GM23248 (cell line): ENCODE data around the gene ARHGEF10L. TPM values are rescaled to one million over a fixed set of nuclear protein-coding genes. Genes with fewer than 3 reads are reported as not detected.

ENCODE experiments used
- DNase-seq: peaks from one replicate; pipeline ENCODE4 v3.0.0-alpha.2; 2015
- H2AFZ ChIP-seq: fragments of 200-600 bp; sonication (generic); 2 replicates; pipeline ENCODE4 v1.6.1; 2016; ENCODE audit warnings: antibody characterized with exemption
- H3F3A ChIP-seq: fragments of 200-600 bp; sonication (generic); 2 replicates; pipeline ENCODE4 v1.6.1; 2016; ENCODE audit warnings: mild to moderate bottlenecking, antibody characterized with exemption, mixed run types; ENCODE audit not compliant: insufficient read depth
- H3K27ac ChIP-seq: fragments of 200-600 bp; sonication (generic); 2 replicates; pipeline ENCODE4 v1.5.1; 2016; ENCODE audit warnings: mild to moderate bottlenecking
- H3K27me3 ChIP-seq: fragments of 200-600 bp; sonication (generic); replicated peaks from 2 replicates; pipeline ENCODE4 v1.6.1; 2016; ENCODE audit warnings: mild to moderate bottlenecking; ENCODE audit not compliant: insufficient read depth
- H3K36me3 ChIP-seq: fragments of 200-600 bp; sonication (generic); 2 replicates; pipeline ENCODE4 v1.6.1; 2016; ENCODE audit warnings: low read depth, mild to moderate bottlenecking
- H3K4me1 ChIP-seq: fragments of 200-600 bp; sonication (generic); 2 replicates; pipeline ENCODE4 v1.6.1; 2016; ENCODE audit warnings: mild to moderate bottlenecking; ENCODE audit not compliant: insufficient read depth
- H3K4me2 ChIP-seq: fragments of 200-600 bp; sonication (generic); one replicate; pipeline ENCODE4 v1.6.1; 2016; ENCODE audit warnings: mild to moderate bottlenecking; ENCODE audit not compliant: unreplicated experiment
- H3K4me3 ChIP-seq: fragments of 200-600 bp; sonication (generic); 2 replicates; pipeline ENCODE4 v1.5.1; 2016; ENCODE audit warnings: mild to moderate bottlenecking
- H3K79me2 ChIP-seq: fragments of 200-600 bp; sonication (generic); 2 replicates; pipeline ENCODE4 v1.6.1; 2016; ENCODE audit warnings: mild to moderate bottlenecking; ENCODE audit not compliant: insufficient read depth
- H3K9ac ChIP-seq: fragments of 200-600 bp; sonication (generic); 2 replicates; pipeline ENCODE4 v1.6.1; 2016; ENCODE audit warnings: mild to moderate bottlenecking
- H3K9me2 ChIP-seq: fragments of 200-600 bp; sonication (generic); 2 replicates; pipeline ENCODE4 v1.6.1; 2016; ENCODE audit warnings: mixed run types, mild to moderate bottlenecking, moderate library complexity; ENCODE audit not compliant: insufficient read depth
- H3K9me3 ChIP-seq: fragments of 200-600 bp; sonication (generic); one replicate; pipeline ENCODE4 v1.6.1; 2017; ENCODE audit warnings: low read depth
- H4K20me1 ChIP-seq: fragments of 200-600 bp; sonication (generic); 2 replicates; pipeline ENCODE4 v1.6.0; 2016; ENCODE audit not compliant: insufficient read depth
- EZH2 ChIP-seq: fragments of 200-600 bp; sonication (generic); IDR thresholded peaks from 2 replicates; pipeline ENCODE4 v1.6.1; 2018; ENCODE audit warnings: antibody characterized with exemption, mild to moderate bottlenecking; ENCODE audit not compliant: insufficient read depth, poor library complexity, severe bottlenecking
- EZH2phosphoT487 ChIP-seq: fragments of 200-600 bp; sonication (generic); IDR thresholded peaks from 2 replicates; pipeline ENCODE4 v1.6.1; 2018; ENCODE audit warnings: antibody characterized with exemption, moderate library complexity, mild to moderate bottlenecking, low read depth; ENCODE audit not compliant: insufficient read depth
- WGBS, 2 experiments: methylation state at CpG; one replicate each; pipeline ENCODE4 v1.1.6; 2015 to 2017; ENCODE audit warnings: low lambda C conversion rate in 2 of 2, low coverage in 1 of 2; ENCODE audit errors: missing lambda C conversion rate in 2 of 2; 5-methylcytosine and 5-hydroxymethylcytosine counted together
- in situ Hi-C: fragments of 300-500 bp; cut with MboI; formaldehyde crosslinking; loops from 2 replicates; pipeline ENCODE4 v1.15.0; 2020
- polyA plus RNA-seq: library from polyadenylated mRNA; unstranded; fragments of >200 nt; fragmentation: Nextera tagmentation; extraction: Ambion mirVana; gene quantifications from 2 replicates; pipeline ENCODE4 v1.2.1, GENCODE V29; 2016
- total RNA-seq: library from RNA; depleted of rRNA; stranded (reverse); fragments of >200 nt; shearing (Covaris generic); gene quantifications from 2 replicates; pipeline ENCODE4 v1.2.3, GENCODE V29; 2014

ARHGEF10L gene
- total and polyA plus RNA-seq, 2 experiments from 2014 or later: 6.0 to 19.3 TPM

DNA sequence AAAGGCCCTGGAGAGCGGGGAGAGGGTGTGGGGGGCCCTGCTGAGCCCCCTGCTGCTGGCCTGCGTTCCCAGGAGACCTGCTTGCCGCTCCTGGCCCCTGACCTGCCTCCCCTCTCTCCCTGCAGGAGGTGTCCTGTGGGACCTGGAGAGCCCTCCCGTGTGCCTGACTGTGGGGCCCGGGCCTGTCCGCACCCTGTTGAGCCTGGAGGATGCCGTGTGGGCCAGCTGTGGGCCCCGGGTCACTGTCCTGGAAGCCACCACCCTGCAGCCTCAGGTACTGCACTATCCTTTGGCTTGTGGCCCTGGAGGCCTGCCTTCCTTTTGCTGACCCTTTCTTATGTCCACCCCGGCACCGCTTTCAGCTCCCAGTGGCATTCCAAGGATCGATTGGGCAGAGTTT lies 124.8 kb downstream of the ARHGEF10L start:
- Histone ChIP-seq H3K4me1 (no peaks in the 10 kb centered on the region), H3K79me2 (no peaks in the 10 kb centered on the region), H3K27ac (no peak overlapping the region), H3K36me3 (peaks cover 4% of the 10 kb centered on the region; the same call in 1 of the 2 replicates), H3K9me3 (no peaks in the 10 kb centered on the region), H3K4me3 (no peak overlapping the region), H2AFZ (no peak overlapping the region), H4K20me1 (no peaks in the 10 kb centered on the region), H3K9me2 (no peaks in the 10 kb centered on the region), H3K27me3 (no peaks in the 10 kb centered on the region), H3F3A (no peaks in the 10 kb centered on the region), H3K4me2 (no peak overlapping the region), H3K9ac (no peak overlapping the region)
- in situ Hi-C loops: loop anchor here (10.0 to 25.0 kb wide), 4 partner anchors 160 to 923 kb away; no protein-coding TSS in a partner anchor
- 80 to 82% methylated on average over 9 to 11 of the region's 11 CpGs for WGBS, 2 experiments
- TF ChIP-seq EZH2 (no peak), EZH2phosphoT487 (no peak)
- DNase-seq: no peak

- WGBS, 2 experiments: 86 to 89% methylated on average over 8 of the region's 8 CpGs
- H3K36me3 ChIP-seq: peaks cover 4% of the 10 kb centered on the region; the same call in 1 of the 2 replicates
- no peaks in the 10 kb centered on the region for H3F3A ChIP-seq
- H3K27me3 ChIP-seq: no peaks in the 10 kb centered on the region
- H3K4me2 ChIP-seq: no peak overlapping the region
- H3K27ac ChIP-seq: no peak overlapping the region
- H3K9me2 ChIP-seq: no peaks in the 10 kb centered on the region
- H4K20me1 ChIP-seq: no peaks in the 10 kb centered on the region
- H3K9me3 ChIP-seq: no peaks in the 10 kb centered on the region
- no peak overlapping the region for H3K4me3 ChIP-seq
- DNase-seq: no peak
- H3K9ac ChIP-seq: no peak overlapping the region
- no peak overlapping the region for H2AFZ ChIP-seq
- TF ChIP-seq EZH2 (no peak), EZH2phosphoT487 (no peak)
- H3K79me2 ChIP-seq: no peaks in the 10 kb centered on the region
- in situ Hi-C loops: loop anchor here (10.0 to 25.0 kb wide), 4 partner anchors 160 to 922 kb away; no protein-coding TSS in a partner anchor
- H3K4me1 ChIP-seq: no peaks in the 10 kb centered on the region
Observed at GRCh38 chr1:17665054-17665453, 125.6 kb downstream of the ARHGEF10L start.

- WGBS, 2 experiments: 36 to 62% methylated on average over 3 to 5 of the region's 5 CpGs
- Histone ChIP-seq H3K27ac (no peak overlapping the region), H2AFZ (no peak overlapping the region), H3K4me1 (no peaks in the 10 kb centered on the region), H3K9ac (no peak overlapping the region), H4K20me1 (no peaks in the 10 kb centered on the region), H3K27me3 (no peaks in the 10 kb centered on the region), H3F3A (no peaks in the 10 kb centered on the region), H3K4me3 (no peak overlapping the region), H3K9me3 (no peaks in the 10 kb centered on the region), H3K4me2 (no peak overlapping the region), H3K9me2 (no peaks in the 10 kb centered on the region), H3K79me2 (no peaks in the 10 kb centered on the region), H3K36me3 (peaks cover 4% of the 10 kb centered on the region; the same call in 1 of the 2 replicates)
- in situ Hi-C loops: loop anchor here (10.0 to 25.0 kb wide), 4 partner anchors 159 to 921 kb away; no protein-coding TSS in a partner anchor
- TF ChIP-seq EZH2phosphoT487: no peak
- TF ChIP-seq EZH2: no peak
- DNase-seq: peak; percentile 60
Observed at GRCh38 chr1:17665950-17666720, 126.6 kb downstream of the ARHGEF10L start.

DNA sequence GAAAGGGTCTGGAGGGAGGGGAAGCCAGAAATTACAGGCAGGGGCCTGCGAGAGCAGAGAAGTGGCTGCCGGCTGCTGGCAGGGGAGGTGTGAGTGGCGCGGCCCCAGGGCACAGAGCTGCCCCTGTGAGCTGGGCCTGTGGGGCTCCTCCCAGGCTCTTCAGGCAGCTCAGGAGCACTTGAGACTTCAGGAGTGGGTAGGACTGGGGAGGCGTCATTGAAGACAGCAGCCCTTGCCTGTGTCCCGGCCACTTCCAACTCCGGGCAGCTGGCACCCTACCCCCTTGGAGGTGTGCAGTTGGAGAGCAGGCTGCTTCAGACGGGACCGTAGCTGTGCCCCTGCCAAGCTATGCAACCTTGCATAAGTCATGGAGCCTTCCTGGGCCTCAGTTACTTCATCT lies 128.1 kb downstream of the ARHGEF10L start:
- Histone ChIP-seq H2AFZ (no peak overlapping the region), H3K4me1 (no peaks in the 10 kb centered on the region), H3K27ac (no peak overlapping the region), H3K36me3 (peaks cover 4% of the 10 kb centered on the region; the same call in 1 of the 2 replicates), H3K27me3 (no peaks in the 10 kb centered on the region), H3K9ac (no peak overlapping the region), H3K4me3 (no peak overlapping the region), H3K9me2 (no peaks in the 10 kb centered on the region), H4K20me1 (no peaks in the 10 kb centered on the region), H3K79me2 (no peaks in the 10 kb centered on the region), H3F3A (no peaks in the 10 kb centered on the region), H3K9me3 (no peaks in the 10 kb centered on the region), H3K4me2 (no peak overlapping the region)
- in situ Hi-C loops: loop anchor here (10.0 to 25.0 kb wide), 4 partner anchors 157 to 920 kb away; no protein-coding TSS in a partner anchor
- 92 to 94% methylated on average over 9 of the region's 9 CpGs for WGBS, 2 experiments
- no peak for TF ChIP-seq EZH2
- TF ChIP-seq EZH2phosphoT487: no peak
- DNase-seq: no peak
